Left ventricle myocardium superior (tissue), 1 donor: ENCODE results near the gene SPTBN4. TPM values are rescaled to one million over a fixed set of nuclear protein-coding genes. Genes with fewer than 3 reads are reported as not detected.
"Not testable (repeated sequence)": the region's sequence is repeated elsewhere in the genome, so short reads cannot be mapped to it uniquely, and the experiment has no call there.

Source experiments
- ATAC-seq: fragments of 200-7000 bp; cut with Tn5 transposase; one replicate; pipeline ENCODE4 v1.9.1; 2020; ENCODE audit warnings: mild to moderate bottlenecking, moderate library complexity
- DNase-seq: peaks from one replicate; pipeline ENCODE4 v3.0.0-alpha.2; 2020
- intact Hi-C: fragments of 100-400 bp; cut with micrococcal nuclease; formaldehyde crosslinking; loops from one replicate; pipeline ENCODE4 v1.11.0; 2022
- total RNA-seq: library from RNA; stranded (reverse); fragmentation: NEBNext Ultra II Directional; extraction: Animal tissue kit (Norgen Biotek cat#: 25700); gene quantifications from one replicate; pipeline ENCODE4 v1.2.1, GENCODE V29; 2021
- donor health status: DM: no; HTN: yes; CAD: no; lungs with severe emphysema.

Gene SPTBN4
- total RNA-seq, 1 donor from 2014 or later, result 4.8 TPM

DNA sequence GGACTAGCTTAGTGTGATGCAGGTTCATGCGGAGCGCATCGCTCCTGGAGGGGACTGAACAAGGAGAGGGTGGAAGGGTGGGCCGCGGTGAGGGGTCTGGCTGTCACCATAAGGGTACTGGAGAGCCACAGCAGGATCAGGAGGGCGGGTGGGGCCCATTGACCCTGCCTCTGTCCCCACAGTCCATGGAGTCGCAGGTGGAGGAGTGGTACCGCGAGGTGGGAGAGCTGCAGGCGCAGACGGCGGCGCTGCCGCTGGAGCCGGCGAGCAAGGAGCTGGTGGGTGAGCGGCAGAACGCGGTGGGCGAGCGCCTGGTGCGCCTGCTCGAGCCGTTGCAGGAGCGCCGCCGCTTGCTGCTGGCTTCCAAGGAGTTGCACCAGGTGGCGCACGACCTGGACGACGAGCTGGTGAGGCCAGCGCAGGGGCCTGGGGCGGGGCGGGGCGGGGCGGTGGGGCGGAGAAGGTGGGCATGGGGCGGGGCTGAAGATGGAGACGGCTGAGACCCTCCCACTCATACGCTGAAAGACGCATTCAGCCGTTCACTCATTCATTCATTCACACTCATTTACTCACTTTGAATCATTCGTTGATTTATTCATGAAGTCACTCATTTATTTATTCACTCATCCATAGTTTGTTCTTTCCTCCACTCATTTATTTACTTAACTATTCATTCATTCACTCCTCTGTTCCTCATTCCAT, 82.4 kb downstream of the SPTBN4 start:
- peak; percentile 79 for DNase-seq
- intact Hi-C loops, result no loop called here
- peak; percentile 83 for ATAC-seq

DNA sequence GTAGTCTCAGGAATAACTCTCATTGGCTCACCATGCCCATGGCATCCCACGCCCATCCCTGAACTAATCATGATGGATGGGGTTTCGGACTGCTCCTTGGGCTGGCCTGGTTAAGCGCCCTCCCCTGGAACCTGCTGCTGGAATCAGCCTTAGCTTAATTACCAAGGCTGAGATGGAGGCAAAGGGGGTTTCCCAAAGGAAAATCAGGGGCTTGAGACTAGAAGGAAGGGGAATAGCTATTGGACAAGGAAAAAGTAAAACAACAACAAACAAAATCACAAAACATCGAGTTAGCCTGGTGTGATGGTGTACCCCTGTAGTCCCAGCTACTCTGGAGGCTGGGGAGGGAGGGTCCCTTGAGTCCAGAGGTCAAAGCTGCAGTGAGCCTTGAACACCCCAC, 84.2 kb downstream of the SPTBN4 start:
- DNase-seq (no peak), ATAC-seq (no peak)
- intact Hi-C loops, result no loop called here

DNA sequence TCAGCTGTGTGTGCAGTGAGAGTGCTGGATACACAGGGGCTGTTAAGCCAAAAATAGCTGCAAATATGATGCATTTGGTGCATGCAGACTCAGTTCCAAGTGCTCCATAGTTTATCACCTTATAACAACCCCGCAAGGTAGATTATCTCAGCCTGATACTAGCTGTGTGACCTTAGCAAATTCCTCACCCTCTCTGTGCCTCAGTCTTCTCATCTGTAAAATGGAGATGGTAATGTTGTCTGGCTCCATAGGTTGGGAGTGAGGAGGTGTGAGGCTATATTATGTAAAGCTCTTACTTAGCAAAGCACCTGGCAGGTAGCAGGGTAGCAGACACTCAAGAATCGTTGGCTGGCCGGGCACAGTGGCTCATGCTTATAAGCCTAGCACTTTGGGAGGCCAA, 86.0 kb downstream of the SPTBN4 start:
- ATAC-seq, result no peak
- DNase-seq, result no peak
- intact Hi-C loops, result no loop called here

DNA sequence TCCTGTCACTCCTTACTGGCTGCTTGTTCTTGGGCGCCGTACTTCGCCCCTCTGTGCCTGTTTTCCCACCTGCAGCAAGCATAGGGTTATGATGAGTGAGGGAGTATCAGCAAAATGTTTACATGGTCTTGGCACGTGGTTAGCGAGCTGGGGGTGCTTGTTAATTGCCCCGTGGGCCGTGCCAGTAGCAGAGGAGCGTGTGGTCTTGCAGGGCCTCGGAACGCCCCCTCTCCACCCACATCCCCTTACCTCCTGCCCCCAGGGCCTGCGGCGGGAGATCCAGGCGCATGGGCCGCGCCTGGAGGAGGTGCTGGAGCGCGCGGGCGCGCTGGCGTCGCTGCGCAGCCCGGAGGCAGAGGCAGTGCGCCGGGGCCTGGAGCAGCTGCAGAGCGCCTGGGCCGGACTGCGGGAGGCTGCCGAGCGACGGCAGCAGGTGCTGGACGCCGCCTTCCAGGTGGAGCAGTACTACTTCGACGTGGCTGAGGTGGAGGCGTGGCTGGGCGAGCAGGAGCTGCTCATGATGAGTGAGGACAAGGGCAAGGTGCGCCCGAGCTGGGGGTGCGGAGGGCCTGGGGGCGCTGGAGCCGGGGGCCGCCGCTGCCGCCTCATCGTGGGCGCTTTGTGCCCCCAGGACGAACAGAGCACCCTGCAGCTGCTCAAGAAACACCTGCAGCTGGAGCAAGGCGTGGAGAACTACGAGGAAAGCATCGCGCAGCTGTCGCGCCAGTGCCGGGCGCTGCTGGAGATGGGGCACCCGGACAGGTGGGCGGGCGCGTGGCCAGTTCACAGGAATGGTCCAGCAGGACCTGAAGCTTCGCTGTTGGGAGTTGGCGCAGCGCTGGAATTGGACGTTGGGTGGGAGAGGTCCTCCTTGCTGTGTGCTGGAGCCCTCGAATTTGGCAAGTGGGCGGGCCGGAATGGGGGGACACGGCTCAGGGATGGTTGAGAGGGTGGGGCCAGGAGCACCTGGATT, 87.4 kb downstream of the SPTBN4 start:
- ATAC-seq (no peak), DNase-seq (no peak)
- intact Hi-C loops, result no loop called here

DNA sequence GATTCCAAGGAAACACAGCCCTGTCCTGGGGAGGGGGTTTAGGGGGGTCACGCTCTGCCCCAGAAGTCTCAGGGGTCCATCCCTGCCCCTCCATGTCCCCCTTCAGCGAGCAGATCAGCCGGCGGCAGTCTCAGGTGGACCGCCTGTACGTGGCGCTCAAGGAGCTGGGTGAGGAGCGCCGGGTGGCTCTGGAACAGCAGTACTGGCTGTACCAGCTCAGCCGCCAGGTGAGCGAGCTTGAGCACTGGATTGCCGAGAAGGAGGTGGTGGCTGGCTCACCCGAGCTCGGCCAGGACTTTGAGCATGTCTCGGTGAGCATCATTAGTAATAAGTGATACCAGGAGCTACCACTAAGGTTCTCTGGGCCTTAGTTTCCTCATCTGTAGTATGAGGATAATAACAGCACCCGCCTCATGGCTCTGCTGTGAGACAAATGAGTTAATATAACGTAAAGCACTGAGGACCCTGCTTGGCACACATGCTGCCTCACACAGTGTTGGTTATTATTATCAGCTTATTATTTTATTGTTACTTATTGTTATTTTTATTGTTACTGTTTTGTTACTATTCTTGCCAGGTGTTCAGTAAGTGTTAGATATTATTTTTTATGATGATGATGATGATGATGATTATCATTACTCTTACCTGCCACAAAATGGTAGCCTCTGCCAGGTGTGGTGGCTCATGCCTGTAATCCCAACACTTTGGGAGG, 89.3 kb downstream of the SPTBN4 start:
- DNase-seq (no peak), ATAC-seq (no peak)
- intact Hi-C loops, result no loop called here

DNA sequence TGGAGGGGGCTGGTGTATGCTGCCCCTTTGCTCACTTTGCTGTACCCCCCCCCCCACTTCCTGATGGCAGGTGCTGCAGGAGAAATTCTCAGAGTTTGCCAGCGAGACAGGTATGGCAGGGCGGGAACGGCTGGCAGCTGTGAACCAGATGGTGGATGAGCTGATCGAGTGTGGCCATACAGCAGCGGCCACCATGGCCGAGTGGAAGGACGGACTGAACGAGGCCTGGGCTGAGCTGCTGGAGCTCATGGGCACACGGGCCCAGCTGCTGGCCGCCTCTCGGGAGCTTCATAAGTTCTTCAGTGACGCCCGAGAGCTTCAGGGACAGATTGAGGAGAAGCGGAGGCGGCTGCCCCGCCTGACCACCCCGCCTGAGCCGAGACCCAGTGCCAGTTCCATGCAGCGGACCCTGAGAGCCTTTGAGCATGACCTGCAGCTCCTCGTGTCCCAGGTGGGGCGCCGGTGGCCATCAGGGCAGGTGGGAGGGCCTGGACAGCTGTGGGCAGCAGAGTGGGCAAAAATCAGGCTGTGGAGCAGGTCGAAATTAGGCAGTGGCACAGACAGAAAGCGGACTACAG, 90.2 kb downstream of the SPTBN4 start:
- DNase-seq (no peak), ATAC-seq (no peak)
- intact Hi-C loops, result no loop called here

DNA sequence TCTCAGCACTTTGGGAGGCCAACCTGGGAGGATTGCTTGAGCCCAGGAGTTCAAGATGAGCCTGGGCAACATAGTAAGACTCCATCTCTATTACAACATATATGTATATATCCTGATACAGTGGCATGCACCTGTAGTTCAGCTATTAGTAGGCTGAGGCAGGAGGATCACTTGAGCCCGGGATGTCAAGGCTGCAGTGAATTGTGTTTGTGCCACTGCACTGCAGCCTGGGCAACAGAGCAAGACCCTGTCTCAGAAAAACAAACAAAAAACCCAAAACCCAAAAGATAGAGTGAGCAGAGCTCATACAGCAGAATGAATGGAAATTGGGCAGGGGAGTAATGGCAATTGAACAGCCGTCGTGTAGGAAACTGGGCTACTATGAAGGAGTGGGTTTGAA, 92.6 kb downstream of the SPTBN4 start:
- ATAC-seq (no peak), DNase-seq (no peak)
- intact Hi-C loops, result no loop called here

DNA sequence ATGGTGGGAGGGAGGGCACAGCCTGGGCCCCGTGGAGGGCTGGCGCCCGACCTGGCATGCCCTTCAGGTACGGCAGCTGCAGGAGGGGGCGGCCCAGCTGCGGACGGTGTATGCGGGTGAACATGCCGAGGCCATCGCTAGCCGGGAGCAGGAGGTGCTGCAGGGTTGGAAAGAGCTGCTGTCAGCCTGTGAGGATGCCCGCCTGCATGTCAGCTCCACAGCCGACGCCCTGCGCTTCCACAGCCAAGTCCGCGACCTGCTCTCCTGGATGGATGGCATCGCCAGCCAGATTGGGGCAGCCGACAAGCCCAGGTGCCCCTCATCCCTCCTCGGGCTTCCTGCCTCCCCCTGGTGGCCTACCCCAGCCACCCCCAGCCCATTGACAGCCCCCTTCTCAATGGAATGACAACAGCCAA, 93.3 kb downstream of the SPTBN4 start:
- intact Hi-C loops, result no loop called here
- ATAC-seq, result no peak
- DNase-seq, result no peak

DNA sequence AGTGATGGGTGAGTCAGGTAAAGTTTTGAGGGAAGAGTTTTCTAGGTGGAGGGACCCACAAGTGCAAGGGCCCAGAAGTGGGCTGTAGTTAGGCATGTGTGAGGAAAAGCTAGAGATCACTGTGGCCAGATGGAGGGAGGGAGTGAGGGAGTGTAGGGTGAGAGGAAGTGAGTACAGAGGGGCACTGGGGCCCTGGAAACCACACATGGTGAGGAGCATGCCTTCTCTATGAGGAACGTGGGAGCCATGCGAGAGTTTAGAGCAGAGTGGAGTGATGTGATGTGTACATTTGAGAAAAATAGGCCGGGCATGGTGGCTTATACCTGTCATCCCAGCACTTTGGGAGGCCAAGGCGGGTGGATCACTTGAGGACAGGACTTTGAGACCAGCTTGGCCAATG, 95.1 kb downstream of the SPTBN4 start:
- no peak for ATAC-seq
- intact Hi-C loops, result no loop called here

DNA sequence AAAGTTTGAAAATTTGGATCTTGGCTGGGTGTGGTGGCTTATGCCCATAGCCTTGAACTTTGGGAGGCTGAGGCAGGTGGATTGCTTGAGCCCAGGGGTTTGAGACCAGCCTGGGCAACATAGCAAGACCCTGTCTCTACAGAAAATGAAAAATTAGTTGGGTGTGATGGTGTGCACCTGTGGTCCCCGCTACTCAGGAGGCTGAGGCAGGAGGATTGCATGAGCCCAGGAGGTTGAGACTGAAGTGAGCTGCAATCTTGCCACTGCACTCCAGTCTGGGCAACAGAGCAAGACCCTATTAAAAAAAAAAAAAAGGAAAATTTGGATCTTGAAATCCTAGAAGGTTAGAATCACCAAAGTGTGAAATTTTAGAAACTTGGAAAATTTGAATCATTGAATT, 97.7 kb downstream of the SPTBN4 start:
- DNase-seq, ATAC-seq, intact Hi-C loops: not testable (repeated sequence)

More for the DNA sequence above, 95.1 kb downstream of the SPTBN4 start:
- no peak for DNase-seq

DNA sequence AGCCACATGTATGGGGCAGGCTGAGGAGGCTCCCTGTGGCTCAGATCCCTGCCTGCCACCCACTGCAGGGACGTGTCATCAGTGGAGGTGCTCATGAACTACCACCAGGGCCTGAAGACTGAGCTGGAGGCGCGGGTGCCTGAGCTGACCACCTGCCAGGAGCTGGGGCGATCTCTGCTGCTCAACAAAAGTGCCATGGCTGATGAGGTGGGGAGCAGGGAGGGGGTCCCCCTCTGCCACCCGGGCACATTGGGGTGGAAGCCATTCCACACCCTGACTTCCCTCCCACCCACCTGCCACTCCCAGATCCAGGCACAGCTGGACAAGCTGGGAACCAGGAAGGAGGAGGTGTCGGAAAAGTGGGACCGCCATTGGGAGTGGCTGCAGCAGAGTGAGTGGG, 98.6 kb downstream of the SPTBN4 start:
- intact Hi-C loops, result no loop called here
- DNase-seq, result no peak
- ATAC-seq, result no peak

DNA sequence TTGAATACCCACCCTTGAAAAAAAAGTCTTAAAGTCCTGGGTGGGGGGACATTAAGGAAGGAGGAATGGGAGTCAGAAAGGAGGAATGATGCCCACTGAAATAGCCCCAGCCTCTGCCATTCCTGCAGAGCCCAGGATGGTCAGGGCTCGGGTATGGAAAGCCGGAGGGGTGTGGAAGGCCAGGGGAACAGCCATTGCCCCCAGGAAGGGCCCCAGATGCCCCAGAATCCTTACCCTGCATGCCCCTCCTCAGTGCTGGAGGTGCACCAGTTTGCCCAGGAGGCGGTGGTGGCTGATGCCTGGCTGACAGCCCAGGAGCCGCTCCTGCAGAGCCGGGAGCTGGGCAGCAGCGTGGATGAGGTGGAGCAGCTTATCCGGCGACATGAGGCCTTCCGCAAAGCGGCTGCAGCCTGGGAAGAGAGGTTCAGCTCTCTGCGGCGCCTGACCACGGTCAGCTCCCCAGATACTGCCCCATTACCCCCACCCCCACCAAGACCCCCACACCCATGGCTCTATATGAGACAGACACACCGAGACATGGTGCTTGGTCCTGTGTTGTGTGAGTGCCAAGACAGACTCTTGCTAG, 99.2 kb downstream of the SPTBN4 start:
- DNase-seq (no peak), ATAC-seq (no peak)
- intact Hi-C loops, result no loop called here

DNA sequence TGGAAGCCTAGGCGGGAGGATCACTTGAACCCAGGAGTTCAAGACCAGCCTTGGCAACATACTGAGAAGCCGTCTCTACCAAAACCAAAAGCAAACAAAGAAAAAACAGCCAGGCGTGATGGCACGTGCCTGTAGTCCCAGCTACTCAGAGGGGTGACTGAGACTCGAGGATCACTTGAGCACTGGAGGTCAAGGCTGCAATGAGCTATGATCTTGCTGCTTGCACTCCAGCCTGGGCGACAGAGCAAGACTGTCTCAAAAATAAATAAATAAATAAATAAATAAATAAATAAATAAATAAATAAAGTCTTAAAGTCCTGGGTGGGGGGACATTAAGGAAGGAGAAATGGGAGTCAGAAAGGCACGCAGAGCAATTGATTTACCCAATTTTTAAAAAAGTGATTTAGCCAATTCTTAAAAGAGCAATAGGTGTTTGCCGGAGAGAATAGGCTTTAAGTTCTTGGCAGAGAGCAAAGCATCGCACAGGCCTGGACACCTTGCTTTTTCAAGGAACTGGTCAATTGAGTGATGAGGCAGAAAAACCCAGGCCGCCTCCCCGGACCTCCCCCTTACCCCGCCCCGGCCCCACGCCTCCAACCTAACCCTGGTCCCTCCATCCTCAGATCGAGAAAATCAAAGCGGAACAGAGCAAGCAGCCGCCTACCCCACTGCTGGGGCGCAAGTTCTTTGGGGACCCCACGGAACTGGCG, 100.4 kb downstream of the SPTBN4 start:
- DNase-seq (no peak), ATAC-seq (no peak)
- intact Hi-C loops, result no loop called here

DNA sequence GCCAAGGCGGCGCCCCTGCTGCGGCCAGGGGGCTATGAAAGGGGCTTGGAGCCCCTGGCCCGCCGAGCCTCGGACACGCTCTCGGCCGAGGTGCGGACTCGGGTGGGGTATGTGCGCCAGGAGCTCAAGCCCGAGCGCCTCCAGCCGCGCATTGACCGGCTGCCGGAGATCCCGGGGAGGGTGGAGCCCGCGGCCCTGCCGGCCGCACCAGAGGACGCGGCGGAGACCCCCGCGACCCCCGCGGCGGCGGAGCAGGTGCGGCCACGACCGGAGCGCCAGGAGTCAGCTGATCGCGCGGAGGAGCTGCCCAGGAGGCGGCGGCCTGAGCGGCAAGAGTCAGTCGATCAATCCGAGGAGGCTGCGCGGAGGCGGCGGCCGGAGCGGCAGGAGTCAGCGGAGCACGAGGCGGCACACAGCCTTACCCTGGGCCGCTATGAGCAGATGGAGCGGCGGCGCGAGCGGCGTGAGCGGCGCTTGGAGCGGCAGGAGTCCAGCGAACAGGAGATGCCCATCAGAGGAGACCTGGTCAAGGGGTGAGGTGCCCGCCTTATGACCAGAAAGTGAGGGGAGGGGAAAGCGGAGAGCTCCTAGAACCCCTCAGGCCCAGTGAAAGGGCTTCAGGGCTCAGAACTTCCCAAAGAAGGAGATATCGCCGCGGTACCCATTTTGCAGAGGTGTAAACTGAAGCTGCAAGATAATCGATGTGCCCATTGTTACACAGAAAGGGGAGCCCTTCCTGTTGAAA, 101.1 kb downstream of the SPTBN4 start:
- ATAC-seq, result no peak
- intact Hi-C loops, result no loop called here
- DNase-seq, result no peak

DNA sequence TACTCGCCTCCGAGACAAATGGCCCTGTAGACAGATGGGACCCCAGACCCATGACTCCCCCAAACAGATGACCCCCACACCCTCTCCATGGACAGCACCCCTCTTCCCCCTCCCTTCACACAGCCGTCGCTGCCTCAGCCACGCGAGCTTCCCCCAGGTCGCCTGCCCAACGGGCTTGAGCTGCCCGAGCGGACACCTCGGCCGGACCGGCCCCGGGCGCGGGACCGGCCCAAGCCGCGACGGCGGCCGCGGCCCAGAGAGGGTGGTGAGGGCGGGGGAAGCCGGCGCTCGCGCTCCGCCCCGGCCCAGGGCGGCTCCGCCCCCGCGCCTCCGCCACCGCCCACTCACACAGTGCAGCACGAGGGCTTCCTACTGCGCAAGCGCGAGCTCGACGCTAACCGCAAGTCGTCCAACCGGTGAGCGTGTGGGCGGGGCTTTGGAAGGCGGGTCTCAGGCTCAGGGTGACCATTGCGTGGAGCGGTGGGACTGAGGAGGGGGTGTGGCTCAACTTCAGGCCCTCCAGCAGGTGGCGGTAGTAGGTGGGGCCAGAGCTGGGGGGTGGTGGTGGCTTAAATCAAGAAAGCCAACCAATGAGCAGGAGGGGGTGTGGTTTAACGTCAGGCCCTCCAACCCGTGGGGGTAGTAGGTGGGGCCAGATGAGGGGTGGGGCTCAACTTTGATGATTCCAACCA, 103.7 kb downstream of the SPTBN4 start:
- ATAC-seq (peak; percentile 98), DNase-seq (peak; percentile 99)
- intact Hi-C loops, result no loop called here

DNA sequence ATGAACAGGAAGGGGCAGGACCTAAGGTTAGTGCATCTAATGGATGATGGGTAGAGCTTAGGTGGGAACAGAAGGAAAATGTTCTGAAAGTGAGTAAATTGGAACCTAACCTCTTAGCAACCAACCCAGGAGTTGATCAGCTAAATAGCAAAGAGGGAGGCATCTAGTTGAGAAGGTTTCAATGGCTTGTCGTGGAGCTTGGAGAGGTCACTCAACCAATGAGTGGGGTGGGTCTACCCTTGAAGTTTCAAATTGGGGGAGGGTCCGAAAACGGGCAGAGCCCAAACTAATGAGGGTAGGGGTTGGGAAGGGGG, 104.2 kb downstream of the SPTBN4 start:
- ATAC-seq (no peak), DNase-seq (no peak)
- intact Hi-C loops, result no loop called here

DNA sequence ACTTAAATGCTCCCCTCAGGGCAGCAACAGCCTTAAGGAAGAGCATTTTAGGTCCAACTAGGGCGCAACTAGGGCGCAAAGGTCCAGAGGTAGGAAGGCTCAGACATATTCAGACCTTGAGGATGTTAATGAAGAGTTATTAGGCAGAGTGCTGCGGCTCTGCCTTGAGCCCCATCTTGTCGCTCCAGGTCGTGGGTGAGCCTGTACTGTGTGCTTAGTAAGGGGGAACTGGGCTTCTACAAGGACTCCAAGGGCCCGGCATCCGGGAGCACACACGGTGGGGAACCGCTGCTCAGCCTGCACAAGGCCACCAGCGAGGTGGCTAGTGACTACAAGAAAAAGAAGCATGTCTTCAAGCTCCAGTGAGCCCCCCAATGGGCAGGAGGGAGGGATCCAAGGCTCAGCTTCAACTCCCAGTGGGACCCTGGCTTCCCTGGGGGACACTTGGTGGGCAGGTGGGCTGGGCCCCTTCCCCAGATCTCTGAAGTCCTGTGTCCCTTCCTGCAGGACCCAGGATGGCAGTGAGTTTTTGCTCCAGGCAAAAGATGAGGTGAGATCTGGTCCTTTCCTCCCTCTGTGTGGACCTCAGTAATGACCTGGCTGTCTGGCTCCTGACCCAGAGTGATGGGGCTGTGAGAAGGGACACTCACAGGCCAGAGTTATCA, 105.2 kb downstream of the SPTBN4 start:
- ATAC-seq (no peak), DNase-seq (no peak)
- intact Hi-C loops, result no loop called here
